Measurements from ENCODE around the gene SPEM2.

Gene SPEM2

DNA sequence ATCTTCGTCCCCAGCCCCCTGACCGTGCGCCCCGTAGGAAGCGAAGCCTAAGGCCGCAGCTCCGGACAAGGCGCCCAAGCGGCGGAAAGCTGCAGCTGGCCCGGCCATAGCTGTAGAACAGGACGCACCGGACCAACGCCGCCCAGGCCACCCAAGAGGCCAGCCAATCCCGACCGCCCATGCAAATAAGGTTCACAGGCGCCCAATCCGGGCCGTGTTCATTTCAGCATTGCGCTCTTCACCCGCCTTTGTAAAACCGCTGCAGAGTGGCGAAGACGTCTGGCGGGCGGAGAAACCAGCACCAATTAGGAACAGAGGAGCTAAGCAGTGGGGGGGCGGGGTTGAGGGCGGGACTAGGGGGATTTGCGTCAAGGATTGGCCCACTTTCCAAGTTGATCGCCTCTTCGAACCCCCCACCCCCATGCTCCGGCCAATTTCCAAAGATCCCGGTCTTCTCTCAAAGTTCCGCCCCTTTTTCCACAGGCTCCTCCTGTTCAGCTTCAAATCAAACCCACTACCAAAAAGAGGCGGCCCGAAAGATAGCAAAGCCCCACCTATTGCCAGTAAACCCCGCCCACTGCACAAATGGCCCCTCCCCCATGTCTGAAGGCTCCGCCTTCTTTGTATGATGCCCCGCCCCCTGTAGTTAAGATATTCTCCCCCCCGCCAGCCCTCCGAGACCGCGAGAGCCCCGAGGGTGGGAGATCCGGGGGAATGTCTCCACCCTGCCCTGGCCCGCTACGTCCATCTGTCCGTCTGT is 21.3 kb upstream of the SPEM2 start, which contains the start of gene TMEM256:
Gene TMEM256 (minus strand): TSS at position 121 of the 760 bp plus-strand sequence. CDS start 13 bp downstream, at position 108.
- peak; percentile 99 for DNase-seq (ENCODE audit: low read depth, low spot score)

DNA sequence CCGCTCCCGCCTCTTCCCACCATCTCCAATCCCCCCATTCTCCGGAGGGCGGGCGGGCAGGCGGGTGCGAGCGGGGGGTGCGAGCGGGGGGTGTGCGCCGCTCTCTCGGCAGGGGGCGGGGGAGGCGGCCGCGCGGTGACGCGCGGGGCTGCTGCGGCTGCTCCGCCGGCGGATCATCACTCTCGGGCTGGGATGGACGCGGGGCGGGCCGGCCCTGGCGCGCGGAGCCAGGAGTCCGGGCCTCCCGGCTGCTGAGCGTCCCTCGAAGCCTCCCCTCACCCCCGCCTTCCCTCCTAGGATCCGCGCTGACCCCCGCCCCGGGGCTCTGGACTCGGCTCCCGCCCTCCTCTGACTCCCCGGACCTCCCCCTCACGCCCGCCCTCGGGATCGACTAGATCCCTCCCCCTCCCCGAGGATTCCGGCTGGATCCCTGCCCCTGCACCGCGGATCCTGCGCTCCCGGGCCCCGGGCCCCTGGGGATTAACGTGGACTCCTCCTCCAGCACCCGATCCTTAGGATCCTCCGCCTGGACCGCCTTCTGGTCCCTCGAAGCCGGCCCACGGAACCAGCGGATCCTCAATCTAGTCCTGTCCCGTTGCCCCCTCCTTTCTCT is 20.6 kb upstream of the SPEM2 start:
- no peak for DNase-seq (ENCODE audit: low read depth, low spot score)

DNA sequence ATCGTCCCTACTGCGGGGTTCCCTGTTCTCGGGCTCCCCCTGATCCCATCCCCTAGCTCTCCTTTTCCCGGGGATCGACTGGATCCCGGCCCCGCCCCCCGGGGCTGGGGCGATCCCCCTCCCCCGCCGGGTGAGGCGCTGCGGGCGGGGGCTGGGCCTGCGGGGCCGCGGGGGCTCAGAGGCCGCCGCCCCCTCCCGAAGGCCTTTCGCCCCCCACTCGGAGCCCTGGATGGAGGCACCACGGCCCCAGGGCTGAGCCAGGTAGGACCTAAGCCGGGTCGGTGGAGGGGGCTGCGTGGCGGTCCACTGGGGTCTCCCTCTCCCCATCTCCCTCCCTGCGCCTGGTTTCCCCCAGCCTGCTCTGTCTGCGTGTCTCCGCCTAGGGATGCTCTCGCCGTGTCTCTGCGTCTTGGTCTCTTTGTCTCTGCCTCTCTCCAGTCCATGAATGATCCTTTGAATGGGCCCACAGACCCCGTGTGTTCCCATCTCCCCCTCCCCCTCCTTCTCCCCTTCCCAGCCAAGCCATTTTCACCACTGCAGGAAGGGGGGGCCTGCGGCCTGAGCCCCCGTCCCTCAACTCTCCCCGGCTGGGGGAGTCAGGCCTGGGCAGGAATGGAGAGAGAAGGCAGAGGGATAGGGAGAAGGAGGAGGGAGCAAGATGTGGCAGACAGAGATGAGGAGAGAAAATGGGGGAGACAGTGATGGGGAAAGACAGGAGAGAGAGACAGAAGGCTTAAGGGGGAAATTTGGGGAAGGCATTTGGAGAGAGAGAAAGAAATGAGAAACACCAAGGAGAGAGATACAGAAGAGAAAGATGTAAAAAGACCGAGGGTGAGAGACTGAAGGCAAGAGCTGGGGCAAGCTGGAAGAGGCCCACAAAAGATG is 19.8 kb upstream of the SPEM2 start:
- no peak for DNase-seq (ENCODE audit: low read depth, low spot score)

DNA sequence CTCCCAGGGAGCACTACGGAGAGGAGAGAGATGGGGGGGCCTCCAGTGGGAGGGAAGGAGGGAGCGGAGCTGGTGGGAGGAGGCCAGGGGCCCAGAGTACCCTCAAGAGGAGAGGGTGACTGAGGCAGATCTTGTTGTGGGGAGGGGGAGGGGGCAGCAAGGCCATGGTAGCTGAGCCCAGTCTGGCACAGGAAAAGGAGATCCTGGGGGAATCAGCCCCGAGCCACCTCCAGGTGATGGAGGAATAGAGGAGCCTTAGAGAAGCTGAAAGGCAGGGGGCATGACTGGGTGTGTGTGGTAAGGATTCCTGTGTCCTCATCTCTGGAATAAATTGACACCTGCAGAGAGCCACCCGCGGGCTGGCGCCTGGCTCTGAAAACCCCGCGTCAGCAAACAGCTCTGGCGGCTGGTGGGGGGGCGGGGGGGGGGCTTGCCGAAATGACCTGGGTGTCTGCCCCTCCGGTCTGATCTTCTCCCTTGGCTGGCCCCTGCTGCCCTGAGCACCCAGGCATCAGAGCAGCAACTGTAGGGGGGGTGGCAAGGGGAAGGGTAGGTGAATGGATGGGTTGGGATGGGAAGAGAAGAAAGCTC is 19.1 kb upstream of the SPEM2 start:
- no peak for DNase-seq (ENCODE audit: low read depth, low spot score)

DNA sequence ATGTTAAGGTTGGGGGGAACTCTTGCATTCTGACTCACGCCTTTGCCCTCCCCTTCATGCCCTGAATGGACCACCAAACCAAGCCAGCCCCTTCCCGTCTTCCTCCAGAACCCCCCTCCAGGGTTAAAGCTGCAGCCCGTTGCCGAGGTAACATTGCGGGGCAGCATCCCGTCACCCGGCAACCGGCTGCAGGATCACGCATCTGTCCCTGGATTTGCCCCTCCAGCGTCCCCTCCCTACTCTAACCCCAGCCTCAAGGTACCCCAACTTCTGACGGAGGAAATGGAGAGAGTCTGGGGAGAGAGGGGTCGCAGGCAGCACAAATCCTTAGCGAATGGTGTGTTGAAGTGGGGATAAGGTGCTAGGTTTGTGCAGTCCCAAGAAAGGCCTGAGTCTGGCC is 18.3 kb upstream of the SPEM2 start:
- no peak for DNase-seq (ENCODE audit: low read depth, low spot score)

DNA sequence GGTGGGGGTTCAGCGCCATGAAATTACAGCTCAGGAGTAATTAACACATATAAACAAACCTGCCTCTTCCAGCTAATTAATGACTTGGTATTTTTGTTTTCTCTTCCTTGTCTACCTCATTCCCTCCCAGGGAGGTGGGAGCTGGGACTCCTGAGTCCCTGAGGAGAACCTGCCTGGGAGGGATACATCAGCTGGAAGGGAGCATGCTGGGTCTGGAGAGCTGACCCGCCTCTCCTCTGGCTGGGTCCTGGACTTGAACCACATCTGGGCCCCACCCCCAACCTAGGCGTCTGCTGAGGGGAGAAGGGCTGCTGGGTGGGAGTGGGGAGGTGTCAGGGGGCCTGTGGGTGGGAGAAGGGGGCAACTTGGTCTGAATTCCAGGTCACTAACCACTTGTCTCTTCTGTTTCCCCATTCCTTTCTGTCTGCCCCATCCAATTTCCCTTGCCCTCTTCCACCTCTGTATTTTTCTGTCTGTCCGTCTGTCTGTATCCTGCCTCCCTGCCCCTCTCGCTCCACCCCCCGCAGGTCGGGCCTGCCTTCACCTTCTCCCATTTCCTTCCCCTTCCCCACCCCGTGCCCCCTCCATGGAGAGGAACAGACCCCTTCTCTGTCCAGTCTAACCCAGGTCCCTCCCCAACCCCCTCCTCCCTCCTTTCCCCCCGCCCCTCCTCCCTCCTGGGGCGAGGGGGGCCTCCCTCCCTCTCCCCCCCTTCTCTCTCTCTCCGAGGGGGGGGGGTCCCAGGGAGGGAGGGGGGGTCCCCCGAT is 17.7 kb upstream of the SPEM2 start, which contains the start of gene NLGN2:
Gene NLGN2 (plus strand): TSS at position 361 of the 767 bp plus-strand sequence. CDS start 411 bp downstream, outside the sequence.
- no peak for DNase-seq (ENCODE audit: low read depth, low spot score)

DNA sequence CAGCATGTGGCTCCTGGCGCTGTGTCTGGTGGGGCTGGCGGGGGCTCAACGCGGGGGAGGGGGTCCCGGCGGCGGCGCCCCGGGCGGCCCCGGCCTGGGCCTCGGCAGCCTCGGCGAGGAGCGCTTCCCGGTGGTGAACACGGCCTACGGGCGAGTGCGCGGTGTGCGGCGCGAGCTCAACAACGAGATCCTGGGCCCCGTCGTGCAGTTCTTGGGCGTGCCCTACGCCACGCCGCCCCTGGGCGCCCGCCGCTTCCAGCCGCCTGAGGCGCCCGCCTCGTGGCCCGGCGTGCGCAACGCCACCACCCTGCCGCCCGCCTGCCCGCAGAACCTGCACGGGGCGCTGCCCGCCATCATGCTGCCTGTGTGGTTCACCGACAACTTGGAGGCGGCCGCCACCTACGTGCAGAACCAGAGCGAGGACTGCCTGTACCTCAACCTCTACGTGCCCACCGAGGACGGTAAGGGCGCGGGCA is 17.1 kb upstream of the SPEM2 start:
- no peak for DNase-seq (ENCODE audit: low read depth, low spot score)

DNA sequence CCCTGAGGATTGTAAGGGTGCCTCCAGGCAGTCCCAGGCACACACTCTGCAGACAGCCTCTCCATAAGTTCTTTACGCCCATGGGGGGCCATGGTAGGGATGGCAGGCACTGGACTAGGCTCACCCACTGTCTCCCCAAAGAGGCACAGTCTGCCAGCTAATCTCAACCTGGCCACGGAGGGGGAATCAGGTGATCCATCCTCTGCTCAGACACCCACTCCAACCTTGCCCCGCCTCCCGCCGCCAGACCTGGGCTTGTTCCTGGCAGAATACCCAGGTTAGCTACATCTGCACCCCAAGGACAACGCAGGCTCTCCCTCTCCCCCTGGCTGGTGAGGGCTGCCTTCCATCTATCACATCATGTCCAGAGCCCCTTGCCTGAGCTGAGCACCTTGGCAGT is 16.6 kb upstream of the SPEM2 start:
- no peak for DNase-seq (ENCODE audit: low read depth, low spot score)

DNA sequence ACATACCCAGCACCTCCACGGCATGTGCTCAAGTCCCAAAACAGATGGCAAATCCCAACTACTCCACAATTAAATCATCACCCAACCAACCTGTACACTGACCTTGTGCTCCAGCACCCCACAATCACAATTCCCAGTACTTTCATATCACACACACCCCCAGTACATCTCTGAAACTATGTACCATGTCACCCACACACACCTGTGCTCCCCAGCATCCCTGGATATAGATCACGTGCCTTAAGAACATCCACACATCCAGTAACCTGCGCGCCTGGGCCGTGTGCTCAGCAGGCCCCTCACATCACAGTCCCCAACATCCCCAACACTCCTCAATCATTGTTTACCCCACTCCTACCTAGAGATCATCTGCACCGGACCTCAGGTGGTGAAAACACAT is 15.7 kb upstream of the SPEM2 start:
- DNase-seq (ENCODE audit: low read depth, low spot score), result no peak

DNA sequence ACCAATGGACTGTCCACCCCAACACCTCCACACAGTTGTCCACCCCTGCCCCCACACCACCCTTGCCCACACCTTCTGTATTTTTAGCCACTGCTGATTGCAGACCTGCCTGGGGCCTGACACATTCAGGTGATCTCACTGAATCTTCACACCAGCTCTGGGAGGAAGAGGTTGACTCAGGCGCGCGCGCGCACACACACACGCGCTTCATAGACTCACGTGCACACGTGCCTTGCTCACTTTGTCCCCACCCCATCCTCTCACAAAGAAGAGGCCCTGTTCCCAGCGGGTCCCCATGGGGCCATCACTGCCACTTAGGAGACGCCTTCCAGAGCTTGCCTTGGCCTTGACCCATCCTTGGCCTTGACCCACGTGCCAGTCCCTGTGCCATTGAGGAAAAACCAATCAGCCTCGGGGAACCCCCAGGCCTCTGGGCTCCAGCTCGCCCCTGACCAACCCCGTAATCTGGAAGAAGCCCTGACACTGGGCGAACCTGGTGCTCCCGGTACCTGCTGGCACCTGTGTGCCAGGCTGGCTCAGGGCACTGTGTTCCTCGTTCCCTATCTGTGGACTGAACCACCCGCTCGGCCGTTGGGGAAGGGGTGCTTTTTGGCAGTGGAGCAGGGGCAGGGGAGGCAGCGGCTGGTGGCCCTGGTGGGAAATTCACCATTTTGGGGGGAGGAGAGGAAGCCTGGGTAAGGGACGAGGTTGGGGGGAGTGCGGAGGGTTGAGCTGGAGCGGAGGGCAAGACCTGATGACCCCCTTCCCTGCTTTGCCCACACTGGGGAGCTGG is 14.6 kb upstream of the SPEM2 start:
- DNase-seq (ENCODE audit: low read depth, low spot score), result no peak

DNA sequence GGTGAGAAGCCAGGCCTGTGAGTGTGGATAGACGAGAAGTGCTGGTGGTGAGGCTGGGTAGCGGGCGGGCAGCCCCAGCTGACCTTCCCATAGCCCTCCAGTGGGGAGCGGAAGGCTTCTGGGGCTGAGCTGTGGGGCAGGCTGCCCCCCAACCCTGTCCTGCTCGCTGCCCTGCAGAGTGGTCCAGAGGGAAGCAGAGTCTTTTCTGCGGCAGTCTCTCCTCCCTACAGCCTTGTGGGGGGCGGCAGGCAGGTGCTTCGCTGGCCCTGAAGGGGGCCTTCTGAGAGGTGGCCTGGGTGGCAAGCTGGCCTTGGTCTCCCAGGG is 14.0 kb upstream of the SPEM2 start:
- no peak for DNase-seq (ENCODE audit: low read depth, low spot score)

DNA sequence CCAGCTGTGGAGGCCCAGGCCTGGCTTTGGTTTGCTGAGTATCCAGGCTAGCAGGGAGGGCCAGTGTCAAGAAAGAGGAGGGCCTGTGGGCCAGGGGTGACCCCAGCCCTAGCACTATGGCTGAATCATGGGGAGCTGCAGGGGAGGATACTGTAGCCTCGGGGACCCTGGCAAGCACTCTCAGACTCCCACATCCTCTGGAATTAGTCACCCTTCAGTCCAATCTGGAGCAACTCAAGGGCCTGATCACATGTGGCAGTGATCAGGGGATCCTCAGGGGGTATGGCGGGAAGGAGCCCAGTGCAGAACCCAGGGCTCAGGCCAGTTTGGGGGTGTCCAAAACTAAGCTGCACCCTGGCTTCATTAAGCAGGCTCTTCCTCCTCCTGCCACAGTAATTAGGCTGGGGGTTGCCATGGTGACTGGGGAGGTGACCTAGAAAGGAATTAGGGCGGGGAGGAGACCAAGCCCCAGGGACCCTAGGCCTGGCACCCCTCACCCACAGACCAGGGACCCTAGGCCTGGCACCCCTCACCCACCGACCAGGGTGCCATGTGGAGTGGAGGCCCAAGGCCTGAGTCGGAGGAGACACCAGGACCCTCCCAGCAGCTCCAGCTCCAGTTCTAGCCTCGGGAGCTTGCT is 11.9 kb upstream of the SPEM2 start:
- no peak for DNase-seq (ENCODE audit: low read depth, low spot score)

DNA sequence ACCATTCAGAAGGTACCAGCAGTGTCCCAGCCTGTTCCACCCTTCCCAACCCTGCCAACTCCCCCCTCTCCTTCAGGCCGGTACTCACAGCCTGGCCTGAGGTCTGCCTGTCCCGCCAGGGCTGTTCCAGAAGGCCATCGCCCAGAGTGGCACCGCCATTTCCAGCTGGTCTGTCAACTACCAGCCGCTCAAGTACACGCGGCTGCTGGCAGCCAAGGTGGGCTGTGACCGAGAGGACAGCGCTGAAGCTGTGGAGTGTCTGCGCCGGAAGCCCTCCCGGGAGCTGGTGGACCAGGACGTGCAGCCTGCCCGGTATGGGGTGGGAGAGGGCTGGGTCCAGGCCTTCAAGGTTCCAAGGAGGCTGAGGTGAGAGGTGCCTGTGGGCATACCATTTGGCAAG is 10.6 kb upstream of the SPEM2 start:
- no peak for DNase-seq (ENCODE audit: low read depth, low spot score)

DNA sequence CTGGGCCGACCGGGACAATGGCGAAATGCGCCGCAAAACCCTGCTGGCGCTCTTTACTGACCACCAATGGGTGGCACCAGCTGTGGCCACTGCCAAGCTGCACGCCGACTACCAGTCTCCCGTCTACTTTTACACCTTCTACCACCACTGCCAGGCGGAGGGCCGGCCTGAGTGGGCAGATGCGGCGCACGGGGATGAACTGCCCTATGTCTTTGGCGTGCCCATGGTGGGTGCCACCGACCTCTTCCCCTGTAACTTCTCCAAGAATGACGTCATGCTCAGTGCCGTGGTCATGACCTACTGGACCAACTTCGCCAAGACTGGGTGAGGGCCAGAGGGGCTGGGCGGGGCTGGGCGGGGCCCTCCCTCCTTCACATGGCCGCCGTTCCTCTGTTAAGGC is 9.6 kb upstream of the SPEM2 start:
- no peak for DNase-seq (ENCODE audit: low read depth, low spot score)

DNA sequence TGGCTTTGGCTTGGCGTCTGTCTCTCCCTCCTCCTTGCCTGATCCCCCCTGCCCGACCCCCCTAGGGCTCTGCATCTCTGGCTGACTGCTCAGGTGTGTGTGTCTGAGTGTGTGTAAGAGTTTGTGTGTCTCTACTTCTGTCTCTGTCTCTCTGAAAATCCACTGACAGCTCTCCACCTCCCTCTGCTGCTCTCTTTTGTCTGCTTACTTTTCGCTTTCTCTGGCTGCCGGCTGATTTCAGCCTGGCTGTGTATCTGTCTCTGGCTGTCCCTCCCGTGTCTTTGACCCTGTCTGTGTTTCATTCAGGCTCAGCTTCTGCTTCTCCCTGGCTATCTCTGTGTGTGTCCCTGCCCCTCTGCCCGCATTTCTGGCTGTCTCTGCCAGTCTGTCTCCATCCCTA is 9.1 kb upstream of the SPEM2 start:
- no peak for DNase-seq (ENCODE audit: low read depth, low spot score)

DNA sequence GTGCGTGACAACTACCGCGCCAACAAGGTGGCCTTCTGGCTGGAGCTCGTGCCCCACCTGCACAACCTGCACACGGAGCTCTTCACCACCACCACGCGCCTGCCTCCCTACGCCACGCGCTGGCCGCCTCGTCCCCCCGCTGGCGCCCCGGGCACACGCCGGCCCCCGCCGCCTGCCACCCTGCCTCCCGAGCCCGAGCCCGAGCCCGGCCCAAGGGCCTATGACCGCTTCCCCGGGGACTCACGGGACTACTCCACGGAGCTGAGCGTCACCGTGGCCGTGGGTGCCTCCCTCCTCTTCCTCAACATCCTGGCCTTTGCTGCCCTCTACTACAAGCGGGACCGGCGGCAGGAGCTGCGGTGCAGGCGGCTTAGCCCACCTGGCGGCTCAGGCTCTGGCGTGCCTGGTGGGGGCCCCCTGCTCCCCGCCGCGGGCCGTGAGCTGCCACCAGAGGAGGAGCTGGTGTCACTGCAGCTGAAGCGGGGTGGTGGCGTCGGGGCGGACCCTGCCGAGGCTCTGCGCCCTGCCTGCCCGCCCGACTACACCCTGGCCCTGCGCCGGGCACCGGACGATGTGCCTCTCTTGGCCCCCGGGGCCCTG is 8.3 kb upstream of the SPEM2 start:
- no peak for DNase-seq (ENCODE audit: low read depth, low spot score)

DNA sequence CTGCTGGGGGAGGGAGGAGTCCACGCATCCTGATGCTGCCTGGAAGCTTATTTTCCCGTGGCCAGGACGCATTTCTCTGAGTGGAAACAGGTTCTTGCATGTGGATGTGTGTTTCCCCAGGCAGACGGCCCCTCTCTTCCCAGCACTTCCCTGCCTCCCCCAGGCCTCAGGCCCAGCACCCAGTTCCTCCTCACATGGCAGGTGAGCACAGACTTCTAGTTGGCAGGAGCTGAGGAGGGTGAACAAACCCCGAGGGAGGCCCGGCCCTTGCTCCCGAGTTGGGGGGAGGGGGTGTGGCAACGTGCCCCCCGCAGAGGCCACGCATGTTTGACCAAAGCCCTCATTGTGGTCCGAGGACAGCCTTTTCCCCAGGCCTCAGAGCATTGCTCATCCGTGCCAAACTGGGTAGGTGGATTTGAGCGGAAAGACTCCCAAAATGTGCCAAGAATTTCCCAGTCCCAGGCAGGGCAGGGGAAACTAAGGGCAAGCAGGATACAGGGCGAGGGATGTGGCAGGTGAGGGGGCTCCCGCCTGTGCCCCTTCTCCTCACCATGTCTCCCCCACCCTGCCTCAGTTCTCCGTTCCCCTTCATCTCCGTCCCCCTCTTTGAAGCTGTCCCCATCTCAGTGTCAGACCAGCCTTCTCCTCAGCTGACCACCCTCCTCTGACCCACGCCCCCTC is 6.8 kb upstream of the SPEM2 start:
- DNase-seq (ENCODE audit: low read depth, low spot score), result no peak

DNA sequence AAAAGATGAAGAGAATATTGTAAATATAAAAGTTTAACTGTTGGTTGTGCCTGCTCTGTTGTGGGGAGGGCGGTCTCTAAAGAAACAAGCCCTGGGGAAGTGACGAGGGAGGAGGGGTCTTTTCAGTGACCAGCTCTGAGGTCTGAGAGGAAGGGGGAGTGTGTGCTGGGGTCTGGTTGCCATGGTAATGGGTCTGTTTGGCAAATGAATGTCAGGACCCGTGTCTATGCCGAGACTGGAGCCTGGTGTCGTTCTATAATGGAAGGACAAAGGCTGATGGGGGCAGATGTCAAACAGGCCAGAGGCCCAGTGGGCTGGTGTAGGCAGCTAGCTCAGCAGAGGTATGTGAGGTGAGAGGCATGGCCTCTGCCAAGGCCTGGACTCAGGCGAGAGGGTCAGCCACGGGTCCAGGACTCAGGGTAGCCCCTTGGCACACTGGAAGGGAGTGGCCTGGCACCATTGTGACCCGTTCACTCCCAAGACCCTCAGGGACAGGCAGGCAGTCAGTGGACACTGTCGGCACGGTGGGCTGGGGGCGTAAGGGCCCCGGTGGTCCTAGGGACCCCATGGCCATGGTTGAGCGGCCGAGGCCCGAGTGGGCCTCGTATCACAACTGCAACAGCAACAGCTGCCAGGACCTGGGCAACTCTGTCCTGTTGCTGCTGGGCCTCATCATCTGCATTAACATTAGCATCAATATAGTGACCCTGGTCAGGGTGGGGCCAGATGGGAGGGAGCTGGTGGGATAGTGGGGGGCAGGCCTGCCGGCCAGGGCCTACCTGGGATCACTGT is 5.4 kb upstream of the SPEM2 start, which contains the start of gene SPEM1:
Gene SPEM1 (plus strand): TSS at position 506 of the 792 bp plus-strand sequence. CDS start 61 bp downstream, at position 567.
- DNase-seq (ENCODE audit: low read depth, low spot score), result no peak

All from smooth muscle cell of the brain vasculature (primary cell).